ENCODE data around the gene ORM2.
A peak's percentile ranks its signal among the peaks of the same experiment; 100 is the strongest.

ORM2 gene

GRCh38 chr9:114350636-114351401 is 21.1 kb downstream of the ORM2 start:
- no peak for DNase-seq

- DNase-seq, result no peak
Observed at GRCh38 chr9:114351932-114352331, 22.3 kb downstream of the ORM2 start.

GRCh38 chr9:114355821-114356220 is 26.2 kb downstream of the ORM2 start:
- DNase-seq, result no peak

- no peak for DNase-seq
Observed at GRCh38 chr9:114356792-114357191, 27.1 kb downstream of the ORM2 start.

GRCh38 chr9:114357360-114357759 is 27.7 kb downstream of the ORM2 start:
- DNase-seq, result no peak

GRCh38 chr9:114357911-114358328 is 28.3 kb downstream of the ORM2 start:
- DNase-seq, result no peak

GRCh38 chr9:114359801-114360200 is 30.1 kb downstream of the ORM2 start:
- DNase-seq, result no peak

GRCh38 chr9:114361542-114361941 is 31.9 kb downstream of the ORM2 start:
- DNase-seq, result no peak

GRCh38 chr9:114362394-114362793 is 32.7 kb downstream of the ORM2 start:
- no peak for DNase-seq

GRCh38 chr9:114363424-114363823 is 33.8 kb downstream of the ORM2 start:
- no peak for DNase-seq

GRCh38 chr9:114364134-114365041 is 34.7 kb downstream of the ORM2 start:
- DNase-seq, result peak; percentile 66

GRCh38 chr9:114365194-114365593 is 35.5 kb downstream of the ORM2 start:
- no peak for DNase-seq

- DNase-seq, result peak; percentile 70
Observed at GRCh38 chr9:114366334-114367128, 36.9 kb downstream of the ORM2 start.

- no peak for DNase-seq
Observed at GRCh38 chr9:114367366-114367765, 37.7 kb downstream of the ORM2 start.

- DNase-seq, result no peak
Observed at GRCh38 chr9:114367772-114368569, 38.3 kb downstream of the ORM2 start.

GRCh38 chr9:114369216-114370130 is 39.8 kb downstream of the ORM2 start:
- DNase-seq, result no peak

GRCh38 chr9:114370251-114370967 is 40.7 kb downstream of the ORM2 start:
- no peak for DNase-seq

- no peak for DNase-seq
Observed at GRCh38 chr9:114370968-114371320, 41.3 kb downstream of the ORM2 start.

- no peak for DNase-seq
Observed at GRCh38 chr9:114371343-114371944, 41.8 kb downstream of the ORM2 start.
